Activated naive CD8-positive, alpha-beta T cell treated with anti-CD3 and anti-CD28 coated beads, Interleukin-2, amount 50 U/mL, for 16 hours (primary cell): ENCODE data around the gene ZMAT2.
A peak's percentile ranks its signal among the peaks of the same experiment; 100 is the strongest.
"Not testable (repeated sequence)": the region's sequence is repeated elsewhere in the genome, so short reads cannot be mapped to it uniquely, and the experiment has no call there.

Experiments
- DNase-seq: peaks from one replicate; pipeline ENCODE4 v3.0.0-alpha.2; 2020; ENCODE audit warnings: low read depth, low spot score

Gene ZMAT2

DNA sequence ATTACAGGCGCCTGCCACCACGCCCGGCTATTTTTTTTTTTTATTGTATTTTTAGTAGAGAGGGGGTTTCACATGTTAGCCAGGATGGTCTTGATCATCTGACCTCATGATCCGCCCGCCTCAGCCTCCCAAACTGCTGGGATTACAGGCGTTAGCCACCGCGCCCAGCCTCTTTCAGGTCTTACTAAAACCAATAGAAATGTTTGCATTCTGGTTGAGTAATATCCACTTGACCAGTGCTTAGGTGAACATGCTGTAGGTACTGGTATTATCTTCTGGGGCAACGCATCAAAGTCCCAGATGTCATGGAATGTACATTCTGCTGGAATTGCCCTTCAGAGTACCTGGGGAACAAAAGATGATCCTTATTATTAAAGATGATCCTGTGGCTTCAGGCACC lies 8.5 kb downstream of the ZMAT2 start:
- not testable (repeated sequence) for DNase-seq

- peak; percentile 63 for DNase-seq
Observed at GRCh38 chr5:140710899-140711552, 10.8 kb downstream of the ZMAT2 start.

- no peak for DNase-seq
Observed at GRCh38 chr5:140711794-140712193, 11.5 kb downstream of the ZMAT2 start.

- DNase-seq: no peak
Observed at GRCh38 chr5:140713562-140714094, 13.4 kb downstream of the ZMAT2 start.

- not testable (repeated sequence) for DNase-seq
Observed at GRCh38 chr5:140716238-140716637, 16.0 kb downstream of the ZMAT2 start.

- DNase-seq: no peak
Observed at GRCh38 chr5:140718266-140718592, 18.0 kb downstream of the ZMAT2 start.

DNA sequence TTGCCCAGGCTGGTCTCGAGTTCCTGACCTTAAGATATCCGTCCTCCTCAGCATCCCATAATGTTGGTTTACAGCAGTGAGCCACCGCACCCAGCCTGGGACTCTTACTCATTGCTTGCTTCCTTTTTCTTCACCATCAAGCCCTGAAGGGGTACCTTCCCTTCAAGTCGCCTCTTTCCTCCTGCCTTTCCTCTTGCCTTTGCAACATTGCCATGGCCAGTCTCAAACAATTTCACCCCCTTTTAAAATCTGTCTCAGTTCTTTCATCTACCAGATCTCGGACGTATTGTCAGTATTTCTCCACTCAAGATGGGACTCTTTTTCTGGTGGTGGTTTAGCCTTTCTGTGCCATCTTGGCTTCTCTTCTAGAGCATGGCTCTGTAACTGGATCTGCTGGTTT lies 20.5 kb downstream of the ZMAT2 start:
- DNase-seq: not testable (repeated sequence)

GRCh38 chr5:140721395-140721794 lies 21.1 kb downstream of the ZMAT2 start:
- DNase-seq: not testable (repeated sequence)

GRCh38 chr5:140725799-140726471 lies 25.7 kb downstream of the ZMAT2 start:
- peak; percentile 38 for DNase-seq

- DNase-seq: no peak
Observed at GRCh38 chr5:140733098-140733497, 32.9 kb downstream of the ZMAT2 start.

DNA sequence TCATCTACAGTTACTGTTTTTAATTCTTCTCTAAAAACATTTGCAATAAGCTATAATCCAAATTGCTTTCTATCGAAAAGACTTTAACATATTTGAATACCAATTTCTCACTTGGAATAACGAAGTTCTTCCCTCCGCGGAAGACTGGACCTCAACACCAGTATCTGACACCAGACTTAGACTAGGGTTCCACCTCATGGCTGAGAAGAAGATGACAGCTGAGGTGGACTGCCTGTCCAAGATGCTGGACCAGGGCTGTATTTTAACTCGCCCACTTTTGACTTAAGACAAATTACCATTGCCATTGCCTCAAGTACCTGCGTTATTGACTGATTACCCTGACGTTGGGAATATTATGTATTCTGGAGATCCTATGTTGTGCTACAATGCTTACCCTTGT lies 34.1 kb downstream of the ZMAT2 start:
- no peak for DNase-seq

- DNase-seq: no peak
Observed at GRCh38 chr5:140737486-140737885, 37.2 kb downstream of the ZMAT2 start.

- no peak for DNase-seq
Observed at GRCh38 chr5:140741967-140742366, 41.7 kb downstream of the ZMAT2 start.

DNA sequence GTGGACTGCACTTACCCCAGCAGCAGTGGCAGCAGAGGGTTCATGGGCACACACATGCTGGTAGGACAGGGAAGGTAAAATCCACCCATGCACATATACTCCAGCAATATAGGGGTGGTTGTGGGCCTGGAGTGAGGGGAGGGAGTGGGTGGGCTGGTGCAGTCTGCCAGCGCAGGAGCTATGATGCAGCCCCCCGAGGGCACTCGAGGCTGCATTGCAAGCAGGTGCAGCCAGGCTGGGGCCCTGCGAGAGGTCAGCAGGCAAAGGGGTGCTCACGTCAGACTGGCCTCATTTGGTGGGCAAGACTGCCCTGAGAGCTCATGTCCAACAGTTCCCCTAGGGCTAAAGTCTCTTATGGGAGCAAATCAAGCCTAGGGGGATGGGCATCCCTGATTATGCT lies 53.3 kb downstream of the ZMAT2 start:
- DNase-seq: no peak
